ENCODE measurements around the gene SKP1. TPM values are rescaled to one million over a fixed set of nuclear protein-coding genes. Genes with fewer than 3 reads are reported as not detected.

SKP1 gene
- total RNA-seq, 1 donor from 2014 or later, result 119 TPM

DNA sequence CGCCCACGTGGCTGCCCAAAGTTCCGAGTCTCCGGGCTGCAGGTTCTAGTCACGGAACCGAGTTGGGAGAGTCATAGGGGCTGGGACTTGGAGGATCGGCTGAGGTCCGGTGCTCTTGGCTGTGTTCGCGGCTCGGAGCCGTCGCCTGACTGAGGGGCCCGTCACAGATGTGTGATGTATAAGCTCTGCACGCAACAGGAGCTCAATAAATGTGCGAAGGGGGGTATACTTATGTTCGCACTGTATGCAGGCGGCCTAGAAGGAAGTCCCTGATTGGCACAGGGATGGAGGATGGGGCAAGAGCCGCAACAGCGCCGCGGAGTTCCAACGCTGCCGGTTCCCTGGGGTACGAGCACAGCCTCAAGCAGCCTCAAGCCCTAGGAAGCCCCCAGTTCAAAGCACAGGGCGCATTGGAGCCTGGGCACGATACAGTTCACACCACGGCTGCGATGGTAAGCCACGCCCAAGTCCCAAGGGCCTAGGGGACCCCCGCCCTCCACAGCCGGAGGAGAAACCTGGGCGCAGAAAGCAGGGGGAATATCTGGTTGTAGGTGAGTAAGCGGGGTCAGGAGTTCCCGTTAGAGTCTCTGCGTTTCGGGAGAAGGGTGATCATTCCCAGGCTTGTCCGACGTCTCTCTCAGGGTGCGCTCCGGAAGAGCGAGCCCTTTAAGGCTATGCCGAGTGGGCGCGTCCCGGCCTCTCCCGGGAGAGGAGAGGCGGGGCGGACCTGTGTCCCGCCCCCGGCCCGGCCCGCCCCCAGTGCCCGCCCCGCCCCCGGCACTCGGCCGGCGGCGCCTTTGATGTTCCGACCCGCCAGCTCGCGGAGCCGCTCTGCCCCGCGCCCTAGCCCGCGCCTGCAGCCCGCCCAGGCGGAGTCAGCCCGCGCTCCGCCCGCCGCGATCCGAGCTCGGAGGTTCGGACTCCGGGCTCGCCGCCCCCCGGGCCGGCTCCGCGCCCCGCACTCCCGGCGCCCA is 62.6 kb downstream of the SKP1 start, which contains the start of gene TCF7:
TSS of gene TCF7 (plus strand) at position 780 of the 974 bp plus-strand sequence. CDS start 226 bp downstream, outside the sequence.
- DNase-seq (ENCODE audit: low read depth in 2 of 2), result peak; percentile 68 to 74

- no peak for DNase-seq (ENCODE audit: low read depth in 2 of 2)
Measured at GRCh38 chr5:134113363-134113889, 63.3 kb downstream of the SKP1 start.

- DNase-seq (ENCODE audit: low read depth in 2 of 2), result no peak
Measured at GRCh38 chr5:134112726-134113362, 63.9 kb downstream of the SKP1 start.

GRCh38 chr5:134111741-134112647 is 64.8 kb downstream of the SKP1 start:
- no peak for DNase-seq (ENCODE audit: low read depth in 2 of 2)

GRCh38 chr5:134110382-134110781 is 66.4 kb downstream of the SKP1 start:
- no peak for DNase-seq (ENCODE audit: low read depth in 2 of 2)

DNA sequence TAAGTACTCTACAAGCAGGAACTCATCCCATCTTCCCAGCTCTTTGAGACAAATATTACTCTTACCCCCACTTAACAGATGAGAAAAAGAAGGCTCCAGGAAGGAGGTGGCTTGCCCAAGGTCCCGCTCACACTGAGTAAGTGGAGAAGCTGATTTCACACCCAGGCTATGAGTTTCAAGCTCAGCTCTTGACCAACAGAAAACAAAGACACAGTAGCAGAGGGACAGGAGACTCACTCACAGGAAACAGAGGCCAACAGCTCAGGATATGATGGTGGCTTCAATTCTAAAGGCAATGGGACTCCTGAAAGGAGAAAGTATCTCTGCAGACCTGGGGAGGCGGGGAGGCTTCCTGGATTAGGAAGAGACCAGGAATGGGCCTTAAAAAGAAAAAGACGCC is 69.0 kb downstream of the SKP1 start:
- no peak for DNase-seq (ENCODE audit: low read depth in 2 of 2)

DNA sequence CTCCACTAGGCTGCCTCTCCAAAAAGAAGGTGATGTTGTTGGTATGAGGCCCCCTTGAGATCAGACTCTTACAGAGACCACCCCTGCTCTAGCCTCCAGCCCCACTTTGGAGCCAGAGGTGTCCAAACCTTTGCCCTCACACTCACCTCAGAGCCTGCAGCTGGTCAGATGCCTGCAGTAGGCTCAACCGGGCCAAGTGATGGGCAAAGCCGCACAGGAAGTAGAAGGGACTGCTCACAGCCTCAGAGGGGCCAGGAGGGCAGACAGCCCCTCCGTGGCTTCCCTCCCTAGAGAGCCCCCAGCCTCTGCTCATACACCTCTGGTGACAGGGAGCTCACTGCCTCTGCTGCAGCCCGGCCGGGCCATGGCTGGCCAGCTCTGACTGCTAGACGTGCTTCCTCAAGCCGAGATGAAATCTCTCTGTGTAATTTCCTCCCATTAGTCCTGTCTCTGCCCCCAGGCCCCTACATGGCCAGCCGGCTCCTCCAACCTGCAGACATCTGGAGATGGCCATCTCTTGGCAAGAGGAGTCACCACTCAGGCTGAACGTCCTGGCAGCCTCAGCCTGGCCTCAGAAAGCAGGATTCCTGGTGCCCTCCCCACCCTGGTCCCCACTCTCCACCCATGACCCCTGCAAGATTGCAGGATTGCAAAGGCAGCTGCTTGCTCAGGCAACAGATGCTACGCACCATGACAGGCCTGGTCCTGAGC is 69.6 kb downstream of the SKP1 start:
- no peak for DNase-seq (ENCODE audit: low read depth in 2 of 2)

DNA sequence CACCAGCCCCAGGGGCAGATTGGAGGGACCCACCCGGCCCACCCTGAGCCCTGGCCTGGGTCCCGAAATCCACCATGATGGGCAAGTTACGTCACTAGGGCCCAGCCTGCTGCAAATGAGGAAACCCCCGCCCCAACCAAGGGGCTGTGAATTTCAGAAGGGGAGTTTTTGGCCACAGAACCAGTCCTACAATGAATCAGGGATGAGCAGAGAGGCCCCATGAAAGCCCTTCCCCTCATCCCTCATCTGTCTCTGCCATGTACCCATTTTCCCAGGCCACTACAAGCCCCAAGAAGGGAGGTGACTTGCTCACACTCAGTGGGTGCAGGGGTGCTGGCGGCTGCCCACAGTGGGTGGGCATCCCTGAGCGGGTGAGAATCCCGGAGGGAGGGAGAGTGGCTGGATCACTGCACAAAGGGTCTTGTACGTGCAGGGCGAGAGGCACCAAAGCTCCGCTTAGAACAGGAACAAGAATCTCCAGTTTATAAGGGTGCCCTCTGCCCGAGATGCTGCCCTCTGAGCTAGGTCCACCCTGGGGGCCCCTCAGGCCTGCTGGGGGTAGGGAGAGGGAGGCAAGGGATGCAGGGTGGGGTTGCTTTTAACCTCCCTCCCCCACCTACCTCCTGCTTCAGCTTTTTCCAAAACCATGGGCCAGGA is 72.6 kb downstream of the SKP1 start:
- no peak for DNase-seq (ENCODE audit: low read depth in 2 of 2)

DNA sequence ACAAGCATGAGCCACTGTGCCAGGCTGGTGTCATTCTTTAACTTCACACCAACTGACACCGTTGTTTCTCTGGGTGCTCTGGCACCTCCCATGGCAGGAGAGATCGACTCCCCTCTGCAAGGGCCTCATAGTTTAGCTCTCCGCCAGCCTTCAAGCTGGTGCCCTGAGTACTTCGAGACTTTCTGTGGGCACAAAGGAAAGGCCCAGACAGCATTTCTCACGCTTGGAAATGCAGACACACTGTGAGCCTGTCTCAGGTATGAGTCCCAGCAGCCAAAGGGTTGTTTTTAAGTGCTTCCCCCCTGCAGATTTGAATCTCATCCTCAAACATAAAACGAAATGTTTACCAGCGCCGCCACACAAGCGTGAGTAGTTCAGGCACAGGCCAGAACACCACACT is 73.4 kb downstream of the SKP1 start:
- no peak for DNase-seq (ENCODE audit: low read depth in 2 of 2)

- DNase-seq (ENCODE audit: low read depth in 2 of 2), result peak; percentile 37 to 56
Measured at GRCh38 chr5:134101686-134102439, 74.9 kb downstream of the SKP1 start.

- peak in 1 of 2 donors; percentile 30 for DNase-seq (ENCODE audit: low read depth in 2 of 2)
Measured at GRCh38 chr5:134100283-134101091, 76.3 kb downstream of the SKP1 start.

- DNase-seq (ENCODE audit: low read depth in 2 of 2), result no peak
Measured at GRCh38 chr5:134099939-134100282, 76.8 kb downstream of the SKP1 start.

GRCh38 chr5:134099288-134099872 is 77.4 kb downstream of the SKP1 start:
- no peak for DNase-seq (ENCODE audit: low read depth in 2 of 2)

Other genes with a start within 250 kb of the SKP1 start
- 17.1 and 17.7 TPM in 2 replicates for gene C5orf15, start 208.3 kb downstream of the SKP1 start, total RNA-seq
- gene VDAC1, start 172.0 kb downstream of the SKP1 start, total RNA-seq, result 189 and 220 TPM in 2 replicates
- under 0.01 and 0.22 TPM in 2 replicates for gene TCF7, start 62.3 kb downstream of the SKP1 start, total RNA-seq
- 39.0 and 43.7 TPM in 2 replicates for gene PPP2CA, start 49.1 kb upstream of the SKP1 start, total RNA-seq
- 0.44 and 0.79 TPM in 2 replicates for gene CDKL3, start 190.2 kb upstream of the SKP1 start, total RNA-seq
- gene UBE2B, start 194.6 kb upstream of the SKP1 start, total RNA-seq, result 14.6 and 20.2 TPM in 2 replicates
- 45.8 and 52.0 TPM in 2 replicates for gene CDKN2AIPNL, start 234.9 kb upstream of the SKP1 start, total RNA-seq